D341Med (cell line): ENCODE results near the gene APBB2.
"Not testable (repeated sequence)": the region's sequence is repeated elsewhere in the genome, so short reads cannot be mapped to it uniquely, and the experiment has no call there.

ENCODE experiments used
- DNase-seq: peaks from one replicate; pipeline ENCODE4 v3.0.0; 2012; ENCODE audit warnings: low spot score

Gene APBB2

DNA sequence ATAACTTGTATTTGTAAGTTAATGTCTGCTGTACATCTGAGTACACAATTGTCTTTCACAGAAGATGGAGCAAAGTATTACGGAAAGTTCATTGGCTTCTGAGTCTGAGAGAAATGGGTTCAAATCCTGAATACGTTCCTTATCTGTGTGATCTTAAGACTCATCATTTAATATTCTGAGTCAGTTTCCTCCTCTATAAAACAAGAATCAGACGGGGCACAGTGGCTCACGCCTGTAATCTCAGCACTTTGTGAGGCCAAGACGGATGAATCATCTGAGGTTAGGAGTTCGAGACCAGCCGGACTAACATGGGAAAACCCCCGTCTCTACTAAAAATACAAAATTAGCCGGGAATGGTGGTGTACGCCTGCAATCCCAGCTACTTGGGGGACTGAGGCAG, 57.8 kb downstream of the APBB2 start:
- no peak for DNase-seq

DNA sequence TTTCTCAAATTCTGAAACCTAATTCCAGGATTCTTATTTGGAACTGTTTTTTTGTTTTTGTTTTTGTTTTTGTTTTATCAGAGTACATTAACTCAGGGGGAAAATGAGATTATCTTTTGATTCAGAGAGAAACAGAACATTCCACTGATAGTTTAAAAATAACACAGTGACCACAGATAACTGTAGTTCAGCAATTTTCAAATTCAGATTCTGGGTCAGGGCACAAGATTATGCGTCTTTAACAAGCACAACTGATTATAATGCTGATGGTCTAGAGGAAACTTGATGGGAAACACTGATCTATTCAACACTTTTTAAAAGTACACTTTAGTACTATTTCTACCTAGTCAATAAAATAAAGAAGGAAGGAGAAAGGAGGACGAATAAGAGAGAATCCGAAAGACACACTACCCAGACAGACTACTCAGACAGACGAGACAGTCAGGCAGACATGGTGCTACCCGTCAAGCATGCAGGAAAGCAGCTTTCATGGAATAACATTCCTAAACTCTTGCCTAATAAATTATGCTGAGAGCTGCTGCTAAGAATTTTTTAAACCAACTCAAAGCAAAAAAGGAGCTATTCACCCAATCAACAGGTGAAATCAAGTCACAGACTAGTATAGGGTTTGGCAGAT, 59.0 kb downstream of the APBB2 start:
- DNase-seq, result no peak

DNA sequence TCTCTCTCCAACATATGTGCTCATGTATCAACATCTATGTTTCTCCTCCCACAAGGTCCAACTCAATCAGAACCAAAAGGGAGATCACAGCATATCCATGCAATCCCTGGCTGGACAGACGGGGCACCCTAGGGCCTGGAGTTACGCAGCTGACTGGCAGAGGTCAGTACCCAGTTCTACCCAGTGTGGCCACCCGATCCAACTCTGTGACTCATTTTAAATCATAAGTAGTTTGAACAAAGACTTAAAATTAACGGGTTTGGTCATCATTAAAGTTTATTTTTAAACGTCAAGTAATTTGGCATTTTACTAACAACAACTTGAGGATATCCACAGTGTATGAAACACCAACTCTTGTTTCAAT, 59.5 kb downstream of the APBB2 start:
- no peak for DNase-seq

DNA sequence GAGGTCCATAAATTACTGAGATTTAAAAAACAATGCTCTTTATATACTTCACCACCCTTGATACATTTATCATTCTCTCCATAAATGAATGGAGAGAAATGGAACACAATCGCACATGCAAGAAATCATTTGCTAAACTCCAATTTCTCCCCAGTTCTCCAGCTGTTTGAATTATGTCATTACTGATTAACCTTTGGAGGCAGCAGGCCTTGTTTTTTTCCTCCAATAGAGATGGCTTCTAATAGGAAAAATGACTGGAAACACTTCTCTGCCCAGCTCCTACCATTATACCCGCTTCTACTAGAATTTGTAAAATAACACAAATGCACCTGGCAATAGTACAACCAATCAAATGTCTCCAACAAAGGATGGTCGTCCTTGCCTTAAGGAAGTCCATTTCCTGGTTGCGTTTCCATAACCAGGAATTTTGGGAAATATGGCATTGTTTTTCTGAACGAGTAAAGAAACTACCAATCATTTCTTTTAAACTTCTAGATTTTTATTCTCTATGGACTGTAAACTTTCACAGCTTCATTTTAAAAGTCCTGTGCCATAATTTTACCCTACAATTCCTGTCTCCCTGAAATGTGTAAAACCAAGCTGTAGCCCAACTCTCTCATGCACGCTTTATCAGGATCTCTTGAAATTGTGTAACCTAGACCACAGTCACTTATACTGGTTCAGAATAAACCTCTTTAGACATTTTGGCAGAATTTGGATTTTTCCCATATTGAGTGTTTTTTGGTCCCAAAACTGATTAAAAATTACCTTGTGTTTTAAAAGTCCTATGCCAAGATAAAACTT, 60.1 kb downstream of the APBB2 start:
- no peak for DNase-seq

DNA sequence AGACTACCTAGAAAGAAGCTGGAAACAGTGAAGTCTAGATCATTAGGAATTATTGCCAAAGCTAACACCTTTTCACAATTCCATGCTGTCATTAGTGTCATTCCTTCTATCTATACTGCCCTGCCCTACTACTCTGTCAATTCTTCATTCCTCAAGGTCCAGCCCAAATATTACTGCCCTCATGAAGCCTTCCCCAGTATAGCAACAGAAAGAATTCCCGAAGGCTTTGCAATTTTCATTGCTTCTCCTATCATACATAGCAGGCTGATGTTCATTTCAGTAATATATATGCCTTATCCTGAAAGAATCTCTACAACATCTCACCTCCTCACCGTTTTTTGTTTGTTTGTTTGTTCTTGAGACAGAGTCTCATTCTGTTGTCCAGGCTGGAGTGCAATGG, 63.9 kb downstream of the APBB2 start:
- DNase-seq, result no peak

DNA sequence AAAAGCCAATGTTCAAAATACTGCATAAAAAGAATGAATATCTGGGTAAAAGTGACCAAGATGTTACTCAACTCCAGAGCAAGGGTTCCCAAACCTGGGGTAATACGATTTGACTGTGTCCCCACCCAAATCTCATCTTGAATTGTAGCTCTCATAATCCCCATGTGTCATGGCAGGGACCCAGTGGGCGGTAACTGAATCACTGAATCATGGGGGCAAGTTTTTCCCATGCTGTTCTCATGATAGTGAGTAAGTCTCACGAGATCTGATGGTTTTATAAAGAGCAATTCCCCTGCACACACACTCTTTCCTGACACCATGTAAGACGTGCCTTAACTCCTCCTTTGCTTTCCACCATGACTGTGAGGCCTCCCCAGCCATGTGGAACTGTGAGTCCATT, 64.8 kb downstream of the APBB2 start:
- DNase-seq, result not testable (repeated sequence)

DNA sequence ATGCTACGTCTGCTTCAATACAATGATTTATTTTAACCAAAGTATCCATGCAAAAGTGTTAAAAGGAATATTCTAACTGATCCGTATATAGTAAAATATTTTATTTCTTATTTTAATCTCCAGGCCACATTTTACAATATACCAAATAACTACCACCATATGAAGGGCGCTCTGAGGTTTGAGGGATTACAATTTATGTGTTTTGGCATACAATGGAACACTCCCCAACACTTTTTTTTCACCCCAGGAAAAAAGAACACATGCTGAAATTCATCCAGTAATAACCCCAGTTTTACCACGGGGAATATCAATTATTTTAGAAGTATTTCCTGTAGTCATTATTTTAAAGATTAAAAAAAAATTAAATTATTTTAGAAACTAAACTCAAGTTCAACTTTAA, 65.4 kb downstream of the APBB2 start:
- DNase-seq, result no peak

DNA sequence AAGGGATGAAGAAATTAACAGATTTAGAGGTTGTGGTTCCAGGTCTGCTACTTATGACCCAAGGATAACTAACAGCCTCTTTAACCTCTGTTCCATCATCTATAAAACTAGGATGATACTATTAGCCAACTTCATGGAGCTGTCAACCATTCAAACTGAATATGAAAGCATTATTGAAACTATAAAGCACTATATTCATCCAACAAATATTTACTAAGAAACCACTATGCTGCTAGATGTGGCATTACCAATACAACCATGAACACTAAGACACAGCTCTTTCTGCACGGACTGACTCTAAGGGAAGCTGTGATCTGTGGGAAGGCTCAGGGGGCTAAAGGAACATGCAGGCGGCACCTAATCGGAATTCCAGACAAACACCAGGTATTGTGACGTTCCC, 66.0 kb downstream of the APBB2 start:
- DNase-seq, result no peak

DNA sequence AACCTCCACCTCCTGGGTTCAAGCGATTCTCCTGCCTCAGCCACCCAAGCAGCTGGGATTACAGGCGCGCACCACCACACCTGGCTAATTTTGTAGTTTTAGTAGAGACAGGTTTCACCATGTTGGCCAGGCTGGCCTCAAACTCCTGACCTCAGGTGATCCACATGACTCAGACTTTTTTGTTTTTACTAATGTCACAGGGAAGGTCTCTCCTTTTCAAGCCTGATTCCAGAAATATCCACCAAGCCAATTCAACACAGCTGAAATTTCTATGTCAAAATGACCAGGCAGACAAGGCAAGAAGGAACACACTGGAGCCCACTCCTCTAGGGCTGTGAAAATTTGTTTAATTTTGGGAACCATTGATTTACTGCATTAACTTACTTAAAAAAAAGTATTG, 66.8 kb downstream of the APBB2 start:
- DNase-seq, result not testable (repeated sequence)

DNA sequence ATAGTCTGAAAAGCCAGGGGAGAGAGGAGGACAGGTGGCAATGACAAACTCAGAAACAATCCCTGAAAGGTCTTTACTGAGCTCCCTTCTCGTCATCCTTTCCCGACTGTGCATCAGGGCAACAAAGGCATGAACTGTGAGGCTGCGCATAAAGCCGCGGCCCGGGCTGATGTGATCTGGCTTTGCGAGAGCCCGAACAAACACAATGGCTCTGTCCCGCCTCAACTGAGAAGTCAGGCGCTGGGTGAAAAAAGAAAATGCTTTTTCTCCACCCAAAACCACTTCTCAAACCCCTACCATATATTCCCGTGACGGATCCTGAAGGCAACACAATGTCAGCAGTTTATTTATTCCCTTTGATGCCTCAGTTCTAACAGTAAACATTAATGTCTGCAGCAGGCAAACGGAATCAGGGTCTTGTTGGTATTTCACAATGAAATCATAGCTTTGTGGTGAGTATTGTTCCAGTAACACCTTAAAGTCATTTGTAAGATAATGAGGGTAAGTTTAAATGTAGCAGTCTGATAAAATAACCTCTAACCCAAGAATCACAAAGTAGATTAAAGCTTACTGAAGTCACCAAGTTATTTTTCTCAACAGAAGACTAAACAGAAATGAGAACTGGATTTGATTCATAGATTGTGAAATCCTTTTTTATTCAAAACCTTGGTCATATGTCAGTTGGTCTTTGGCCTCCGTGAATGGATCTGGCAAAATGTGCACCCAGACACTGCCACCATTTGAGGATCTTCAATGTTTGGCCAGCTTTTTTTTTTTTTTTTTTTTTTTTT, 67.4 kb downstream of the APBB2 start:
- no peak for DNase-seq

DNA sequence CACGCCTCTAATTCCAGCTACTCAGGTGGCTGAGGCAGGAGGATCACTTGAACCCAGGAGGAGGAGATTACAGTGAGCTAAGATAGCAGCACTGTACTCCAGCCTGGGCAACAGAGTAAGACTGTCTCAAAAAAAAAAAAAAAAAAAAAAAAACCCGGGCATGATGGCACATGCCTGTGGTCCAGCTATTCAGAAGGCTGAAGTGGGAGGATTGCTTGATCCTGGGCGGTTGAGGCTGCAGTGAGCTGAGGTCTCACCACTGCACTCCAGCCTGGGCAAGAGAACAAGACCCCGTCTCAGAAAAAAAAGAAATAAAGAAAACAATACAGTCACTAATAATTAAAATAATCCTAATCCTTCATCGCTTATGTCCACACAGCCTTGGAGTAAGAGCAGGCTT, 68.1 kb downstream of the APBB2 start:
- no peak for DNase-seq

DNA sequence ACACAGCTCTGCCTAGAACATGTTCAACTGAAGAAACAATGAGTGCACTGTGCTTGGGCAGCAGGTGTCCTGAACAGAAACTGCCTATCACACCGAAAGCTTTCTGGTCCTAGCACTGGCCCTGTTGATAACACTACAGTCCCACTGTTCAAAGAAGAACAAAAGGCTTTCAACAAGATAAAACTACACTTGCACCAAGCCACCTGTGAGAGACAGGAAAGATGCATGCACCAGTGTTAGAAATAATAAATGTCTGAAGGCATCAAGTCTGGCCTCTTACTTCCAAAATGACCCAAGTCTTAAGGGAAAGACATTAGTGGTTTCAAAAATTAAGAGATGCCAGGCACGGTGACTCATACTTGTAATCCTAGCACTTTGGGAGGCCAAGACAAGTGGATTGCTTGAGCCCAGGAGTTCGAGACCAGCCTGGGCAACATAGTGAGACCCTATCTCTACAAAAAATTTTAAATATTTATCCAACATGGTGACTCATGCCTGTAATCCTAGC, 68.7 kb downstream of the APBB2 start:
- no peak for DNase-seq

DNA sequence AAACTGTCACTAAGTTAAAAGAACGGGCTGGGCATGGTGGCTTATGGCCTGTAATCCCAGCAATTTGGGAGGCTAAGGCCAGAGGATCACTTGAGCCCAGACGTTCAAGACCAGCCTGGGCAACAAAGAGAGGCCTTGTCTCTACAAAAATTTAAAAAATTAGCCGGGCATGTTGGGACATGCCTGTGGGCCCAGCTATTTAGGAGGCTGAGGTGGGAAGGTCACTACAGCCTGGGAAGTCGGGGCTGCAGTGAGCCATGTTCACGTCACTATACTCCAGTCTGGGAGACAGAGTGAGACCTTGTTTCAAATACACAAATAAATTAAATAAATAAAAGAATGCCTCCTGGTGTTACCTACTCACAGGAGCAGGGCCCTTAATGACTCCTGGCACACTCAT, 69.5 kb downstream of the APBB2 start:
- DNase-seq, result no peak

DNA sequence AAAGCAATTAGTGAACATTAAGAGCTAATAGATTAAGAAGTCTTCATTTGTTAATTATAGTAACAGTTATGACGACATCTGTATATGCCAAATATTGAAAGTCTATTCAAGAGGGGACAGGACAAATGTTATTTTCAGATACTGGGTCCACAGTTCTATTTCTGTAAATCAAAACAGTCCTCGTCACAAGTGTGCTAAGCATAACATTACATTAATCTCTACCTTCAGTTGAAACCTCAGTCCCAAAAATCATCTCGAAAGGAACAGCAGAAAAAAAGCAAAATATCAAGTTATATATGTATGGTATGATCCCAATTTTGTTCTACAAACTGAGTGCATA, 70.3 kb downstream of the APBB2 start:
- DNase-seq, result no peak

DNA sequence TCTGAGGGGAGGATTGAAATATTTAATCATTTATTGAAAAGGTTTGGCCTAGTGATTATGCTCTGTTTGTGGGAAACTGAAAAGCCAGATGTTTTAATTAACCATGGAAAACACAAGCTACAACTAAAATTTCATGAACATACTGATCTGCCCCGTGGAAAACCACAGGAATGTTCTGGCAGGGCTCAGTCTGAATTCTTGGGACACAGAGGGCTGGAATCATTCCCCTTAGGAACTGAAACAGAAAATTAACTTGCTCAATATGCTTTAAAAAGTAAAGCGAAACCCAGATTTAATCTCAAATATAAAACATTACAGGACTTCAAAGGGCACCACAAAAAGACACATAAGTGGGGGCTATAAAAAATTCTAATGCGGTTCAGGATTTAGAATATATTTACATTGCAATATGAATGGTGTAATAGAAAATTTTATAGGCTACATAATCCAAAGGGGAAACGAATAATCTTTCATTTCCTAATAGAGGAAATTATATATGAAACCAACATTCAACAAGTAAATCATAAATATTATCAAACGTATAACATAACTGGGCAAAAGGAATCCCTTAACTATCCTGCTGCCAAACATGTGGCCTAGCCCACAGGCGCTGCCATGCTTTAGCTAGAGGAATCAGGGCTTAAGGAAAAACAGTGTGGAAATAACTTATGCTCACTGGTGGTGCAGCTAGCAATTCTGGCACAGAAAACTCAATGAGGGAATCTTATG, 70.9 kb downstream of the APBB2 start:
- DNase-seq, result no peak

DNA sequence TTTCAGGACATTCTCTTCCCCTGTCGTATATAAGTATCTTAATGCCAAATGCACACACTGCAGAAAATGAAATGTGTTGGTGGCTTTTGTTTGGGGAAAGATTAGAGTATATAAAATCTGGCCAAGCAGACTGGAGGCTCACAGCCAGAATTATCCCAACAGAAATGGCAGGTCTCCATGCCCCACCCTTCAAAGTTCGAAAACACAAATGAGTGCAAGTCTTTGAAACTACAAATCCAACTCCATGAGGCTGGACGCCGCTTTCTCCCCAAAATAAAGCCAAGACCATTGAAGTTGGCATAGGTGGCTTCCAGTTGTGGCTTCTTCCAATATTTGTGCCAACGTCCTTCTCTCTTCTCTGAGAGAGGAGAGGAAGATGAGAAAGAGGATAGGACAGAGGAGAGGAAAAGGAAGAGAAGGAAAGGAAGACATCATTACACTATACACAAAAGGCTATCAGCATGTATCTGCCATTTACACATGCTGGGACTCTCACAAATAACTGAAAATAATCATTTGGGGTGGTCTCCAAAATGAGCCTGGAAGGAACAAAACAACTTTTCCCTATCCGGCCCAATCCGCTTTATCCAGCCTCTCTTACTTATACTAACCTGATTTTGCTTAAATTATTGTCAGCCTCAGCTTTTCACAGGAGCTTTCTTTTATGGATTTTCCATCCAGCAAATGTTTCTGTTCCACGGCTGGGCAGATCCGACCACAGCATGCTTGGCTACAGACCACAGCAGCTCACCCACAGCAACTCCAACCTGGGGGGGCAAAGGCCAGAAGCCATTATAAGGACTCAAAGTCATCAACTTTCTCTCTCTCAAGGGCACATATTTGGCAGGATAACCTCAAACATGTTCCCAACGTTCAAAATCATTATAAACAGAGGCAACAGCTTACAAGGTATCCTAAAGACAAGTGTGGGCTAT, 71.7 kb downstream of the APBB2 start:
- no peak for DNase-seq

DNA sequence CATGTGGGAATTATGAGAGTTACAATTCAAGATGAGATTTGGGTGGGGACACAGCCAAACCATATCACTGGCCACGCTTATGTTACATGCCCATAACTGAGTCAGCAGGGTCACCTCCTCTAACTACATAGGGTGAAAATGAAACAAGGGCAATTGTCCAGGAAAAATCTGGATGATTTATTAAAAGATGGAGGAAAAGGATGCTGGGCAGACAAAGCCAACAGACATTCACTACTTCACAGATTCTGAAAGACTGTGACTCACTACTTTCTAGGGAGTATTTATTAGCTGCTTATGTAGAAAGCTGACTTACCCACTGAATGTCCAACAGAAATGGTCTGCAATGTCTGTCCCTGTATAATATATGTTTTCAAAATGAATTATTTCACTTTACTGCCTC, 72.4 kb downstream of the APBB2 start:
- no peak for DNase-seq

DNA sequence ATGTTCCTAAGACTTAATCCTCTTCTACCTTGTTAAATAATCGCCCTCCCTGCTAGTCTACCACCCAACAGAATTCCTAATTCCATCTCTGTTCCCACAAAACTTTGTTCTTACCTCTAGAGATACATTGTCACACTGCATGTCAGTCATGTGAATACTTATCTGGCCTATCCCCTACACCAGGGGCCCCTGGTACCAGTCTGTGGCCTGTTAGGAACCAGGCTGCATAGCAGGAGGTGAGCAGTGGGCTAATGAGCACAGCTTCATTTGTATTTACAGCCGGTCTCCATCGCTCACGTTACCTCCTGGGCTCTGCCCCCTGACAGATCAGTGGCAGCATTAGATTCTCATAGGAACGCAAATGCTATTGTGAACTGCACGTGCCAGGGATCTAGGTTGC, 73.9 kb downstream of the APBB2 start:
- no peak for DNase-seq

DNA sequence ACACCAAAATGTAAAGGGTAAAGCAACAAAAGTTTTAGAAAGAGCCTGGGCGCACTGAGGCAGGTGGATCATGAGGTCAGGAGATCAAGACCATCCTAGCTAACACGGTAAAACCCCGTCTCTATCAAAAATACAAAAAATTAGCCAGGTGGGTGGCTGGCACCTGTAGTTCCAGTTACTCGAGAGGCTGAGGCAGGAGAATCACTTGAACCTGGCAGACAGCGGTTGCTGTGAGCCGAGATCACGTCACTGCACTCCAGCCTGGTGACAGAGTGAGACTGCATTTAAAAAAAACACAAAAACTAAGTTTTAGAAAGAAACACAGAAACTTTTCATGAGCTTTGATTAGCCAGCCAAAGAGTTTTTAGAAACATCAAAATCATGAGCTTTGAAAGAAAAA, 76.5 kb downstream of the APBB2 start:
- no peak for DNase-seq

DNA sequence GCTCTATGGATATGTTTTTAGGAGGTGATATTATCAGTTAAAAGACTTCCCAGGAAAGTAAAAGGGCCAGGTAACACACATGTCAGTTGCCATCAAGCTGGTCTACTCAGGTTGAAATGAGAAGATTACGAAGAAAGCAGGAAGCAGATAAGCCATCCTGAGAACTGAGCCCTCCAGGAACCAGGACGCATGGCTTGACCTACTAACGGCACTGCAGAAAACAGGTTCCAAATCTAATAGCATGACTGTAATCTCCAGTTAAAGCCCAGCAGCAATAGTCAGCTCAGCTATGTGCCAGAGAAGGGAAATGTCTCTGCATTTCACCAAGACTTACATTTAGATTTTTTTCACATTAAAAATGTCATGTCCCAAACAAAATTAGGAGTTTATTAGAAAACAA, 77.9 kb downstream of the APBB2 start:
- DNase-seq, result no peak

DNA sequence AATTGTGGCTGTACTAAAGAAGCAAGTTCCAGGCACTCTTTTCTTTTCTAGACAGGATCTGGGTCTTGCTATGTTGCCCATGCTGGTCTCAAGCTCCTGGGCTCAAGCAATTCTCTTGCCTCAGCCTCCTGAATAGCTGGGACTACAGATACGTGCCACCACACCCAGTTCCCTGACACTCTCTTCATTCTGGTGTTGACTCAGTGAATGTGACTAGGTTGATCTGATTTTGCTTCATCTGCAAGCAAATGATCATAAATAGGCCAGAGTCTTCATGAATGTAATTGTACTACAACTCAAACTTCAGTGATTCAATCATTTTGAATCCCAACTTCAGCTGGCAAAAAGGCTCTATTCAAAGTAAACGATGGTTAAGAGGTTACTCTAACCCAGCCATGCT, 78.5 kb downstream of the APBB2 start:
- DNase-seq, result no peak
